IMR-90 (cell line): ENCODE data around the gene AVPR2. TPM values are rescaled to one million over a fixed set of nuclear protein-coding genes. Genes with fewer than 3 reads are reported as not detected.

Experiments
- ATAC-seq: fragments of 200-7000 bp; cut with Tn5 transposase; 2 replicates; pipeline ENCODE4 v1.9.1; 2020; ENCODE audit warnings: low read depth, mild to moderate bottlenecking, moderate library complexity
- BruUV-seq: library from RNA; stranded (reverse); fragments of 400-500 nt; replicated peaks from 2 replicates; lab custom pipeline; 2021; lab: Mats Ljungman, UMichigan
- CTCF ChIA-PET: fragments of 300-600 bp; formaldehyde crosslinking; extraction: SDS; loops from one replicate; lab custom pipeline; 2021; ENCODE audit warnings: antibody characterized with exemption; lab: Yijun Ruan, JAX
- POLR2A ChIA-PET: fragments of 300-600 bp; sonication (Branson Sonifier 250); formaldehyde crosslinking; loops from one replicate; lab custom pipeline; 2022; ENCODE audit warnings: antibody characterized with exemption; ENCODE audit not compliant: unreplicated experiment; lab: Charles Lee
- DNase-seq: peaks from one replicate; pipeline ENCODE4 v3.0.0; 2013
- H2AFZ ChIP-seq: replicated peaks from 2 replicates; pipeline ENCODE3; 2013; ENCODE audit warnings: low read length, mild to moderate bottlenecking; ENCODE audit not compliant: poor library complexity
- H2AK5ac ChIP-seq: 2 replicates; pipeline ENCODE4 v1.6.1; 2013; ENCODE audit warnings: low read depth, low read length, inconsistent platforms
- H2AK9ac ChIP-seq: replicated peaks from 2 replicates; pipeline ENCODE3; 2013; ENCODE audit warnings: mild to moderate bottlenecking, low read depth, low read length, moderate library complexity; ENCODE audit not compliant: poor library complexity
- H2BK120ac ChIP-seq: 2 replicates; pipeline ENCODE4 v1.6.1; 2013; ENCODE audit warnings: low read depth, low read length, inconsistent platforms
- H2BK15ac ChIP-seq: 3 replicates; pipeline ENCODE4 v1.6.1; 2013; ENCODE audit warnings: low read depth, low read length, inconsistent platforms
- H2BK20ac ChIP-seq: 2 replicates; pipeline ENCODE4 v1.6.1; 2013; ENCODE audit warnings: low read depth, mild to moderate bottlenecking, inconsistent platforms, low read length, moderate library complexity
- H2BK5ac ChIP-seq: 2 replicates; pipeline ENCODE4 v1.6.1; 2013; ENCODE audit warnings: mild to moderate bottlenecking, low read depth, low read length, inconsistent platforms; ENCODE audit not compliant: poor library complexity, severe bottlenecking
- H3K14ac ChIP-seq: replicated peaks from 2 replicates; pipeline ENCODE4 v1.6.1; 2013; ENCODE audit warnings: low read depth, low read length, inconsistent platforms
- H3K18ac ChIP-seq: 2 replicates; pipeline ENCODE4 v1.6.1; 2013; ENCODE audit warnings: low read depth, low read length, control low read depth
- H3K23ac ChIP-seq: 2 replicates; pipeline ENCODE4 v1.6.1; 2013; ENCODE audit warnings: low read depth, low read length, inconsistent platforms
- H3K27ac ChIP-seq: 2 replicates; pipeline ENCODE4 v1.5.1; 2013; ENCODE audit warnings: mild to moderate bottlenecking, control low read depth, low read length; ENCODE audit not compliant: insufficient read depth
- H3K27me3 ChIP-seq: 2 replicates; pipeline ENCODE4 v1.6.1; 2013; ENCODE audit warnings: low read length; ENCODE audit not compliant: control insufficient read depth, insufficient read depth
- H3K36me3 ChIP-seq: 2 replicates; pipeline ENCODE4 v1.6.1; 2013; ENCODE audit warnings: low read length, mixed read lengths; ENCODE audit not compliant: control insufficient read depth, insufficient read depth
- H3K4ac ChIP-seq: 2 replicates; pipeline ENCODE4 v1.6.1; 2013; ENCODE audit warnings: low read depth, low read length, inconsistent platforms
- H3K4me1 ChIP-seq: 2 replicates; pipeline ENCODE4 v1.6.1; 2013; ENCODE audit warnings: low read length, mixed read lengths; ENCODE audit not compliant: control insufficient read depth, insufficient read depth
- H3K4me2 ChIP-seq: 2 replicates; pipeline ENCODE4 v1.6.1; 2013; ENCODE audit warnings: low read depth, mild to moderate bottlenecking, control low read depth, low read length, moderate library complexity
- H3K4me3 ChIP-seq: 2 replicates; pipeline ENCODE4 v1.5.1; 2013; ENCODE audit warnings: low read depth, mild to moderate bottlenecking, control low read depth, low read length, moderate library complexity; ENCODE audit not compliant: insufficient read depth
- H3K56ac ChIP-seq: 2 replicates; pipeline ENCODE4 v1.6.1; 2013; ENCODE audit warnings: low read length, inconsistent platforms; ENCODE audit not compliant: insufficient read depth; ENCODE audit errors: extremely low read depth
- H3K79me1 ChIP-seq, 2 experiments: 2 replicates each; pipeline ENCODE4 v1.6.1; 2013; ENCODE audit warnings: low read length in 2 of 2, inconsistent platforms in 1 of 2, low read depth in 1 of 2
- H3K9ac ChIP-seq: 2 replicates; pipeline ENCODE4 v1.6.1; 2013; ENCODE audit warnings: low read depth, low read length, control low read depth
- H3K9me1 ChIP-seq: 2 replicates; pipeline ENCODE4 v1.6.1; 2013; ENCODE audit warnings: low read length, inconsistent platforms; ENCODE audit not compliant: insufficient read depth
- H3K9me3 ChIP-seq: 2 replicates; pipeline ENCODE4 v1.6.1; 2013; ENCODE audit warnings: low read length; ENCODE audit not compliant: control insufficient read depth, insufficient read depth
- H4K20me1 ChIP-seq: 2 replicates; pipeline ENCODE4 v1.6.1; 2013; ENCODE audit warnings: low read length, inconsistent platforms; ENCODE audit not compliant: insufficient read depth
- H4K5ac ChIP-seq: 2 replicates; pipeline ENCODE4 v1.6.1; 2013; ENCODE audit warnings: mild to moderate bottlenecking, low read depth, low read length, control low read depth
- H4K8ac ChIP-seq, 2 experiments: 2 replicates each; pipeline ENCODE4 v1.6.1; 2013; ENCODE audit warnings: low read depth in 2 of 2, low read length in 2 of 2, control low read depth in 1 of 2, inconsistent platforms in 1 of 2
- H4K91ac ChIP-seq: 2 replicates; pipeline ENCODE4 v1.6.1; 2013; ENCODE audit warnings: low read depth, low read length, inconsistent platforms; ENCODE audit not compliant: insufficient read depth
- RAD21 ChIP-seq: IDR thresholded peaks from 2 replicates; pipeline ENCODE4 v1.6.1; 2012; ENCODE audit warnings: low read length, improper control_type of control experiment
- WGBS, 2 experiments: methylation state at CpG; one replicate each; pipeline versions ENCODE4 v1.1.5 to v1.1.7; 2013; ENCODE audit warnings: missing lambda C conversion rate in 2 of 2; ENCODE audit not compliant: insufficient read length in 1 of 2; ENCODE audit errors: extremely low coverage in 2 of 2; 5-methylcytosine and 5-hydroxymethylcytosine counted together
- dilution Hi-C: fragments of 300-500 bp; cut with HindIII; formaldehyde crosslinking; loops from one replicate; pipeline ENCODE4 v1.14.3; 2018; ENCODE audit warnings: low sequenced_read_pairs; ENCODE audit not compliant: unreplicated experiment
- in situ Hi-C: fragments of 300-500 bp; cut with MboI; formaldehyde crosslinking; loops from 3 replicates; pipeline ENCODE4 v1.14.3; 2019; ENCODE audit warnings: low sequenced_read_pairs, inconsistent platforms, mixed read lengths
- intact Hi-C: fragments of 100-400 bp; cut with micrococcal nuclease; formaldehyde crosslinking; loops from 2 replicates; pipeline ENCODE4 v1.10.0; 2022
- polyA plus RNA-seq, 3 experiments: library from polyadenylated mRNA; depleted of rRNA; stranded (reverse); fragments of >200 nt; gene quantifications; 2 replicates each; pipeline ENCODE4 v1.2.3, GENCODE V29; 2012; ENCODE audit warnings: low replicate concordance in 1 of 3
- total RNA-seq: library from RNA; depleted of rRNA; stranded (reverse); fragments of >200 nt; gene quantifications from 2 replicates; pipeline ENCODE4 v1.2.3, GENCODE V29; 2012

AVPR2 gene
- total and polyA plus RNA-seq, 2 of the 4 experiments (the other 2 are of a cell fraction) = not detected

GRCh38 chrX:153883163-153883843, 21.2 kb upstream of the AVPR2 start:
- Histone ChIP-seq H3K4ac (no peak overlapping the region), H3K9ac (no peak overlapping the region), H3K9me1 (no peaks in the 10 kb centered on the region), H3K56ac (no peak overlapping the region), H2BK120ac (no peak overlapping the region), H2BK20ac (no peak overlapping the region), H3K79me1 (no peaks in the 10 kb centered on the region), H3K4me1 (no peaks in the 10 kb centered on the region), H2BK15ac (no peak overlapping the region), H3K23ac (no peak overlapping the region), H3K18ac (no peak overlapping the region), H3K9me3 (no peaks in the 10 kb centered on the region; the same call in 1 of the 2 replicates), H3K4me3 (no peak overlapping the region), H3K36me3 (no peaks in the 10 kb centered on the region), H2AFZ (no peak overlapping the region), H2AK5ac (no peak overlapping the region), H4K8ac (no peak overlapping the region), H4K91ac (no peak overlapping the region), H2BK5ac (no peak overlapping the region), H3K4me2 (no peak overlapping the region), H3K14ac (no peak overlapping the region), H2AK9ac (no peak overlapping the region), H4K20me1 (no peaks in the 10 kb centered on the region), H4K5ac (no peak overlapping the region), H3K27ac (no peak overlapping the region), H3K27me3 (peaks cover 67% of the 10 kb centered on the region)
- ChIA-PET CTCF (no interaction called here), POLR2A (no interaction called here)
- DNase-seq (no peak), ATAC-seq (no peak)
- WGBS, 2 experiments = 62% methylated on average over 2 of the region's 13 CpGs; no CpG with 5 or more reads in 1 of the 2 experiments
- in situ Hi-C loops = no loop called here
- dilution Hi-C loops = no loop called here
- no peak for TF ChIP-seq RAD21
- intact Hi-C loops = no loop called here
- no TSS peak for BruUV-seq
